HG03045 (cell line): Measurements from ENCODE around the gene TMEM161A.
"Not testable (repeated sequence)": the region's sequence is repeated elsewhere in the genome, so short reads cannot be mapped to it uniquely, and the experiment has no call there.

Experiments used
- ATAC-seq: cut with Tn5 transposase; IDR thresholded peaks from one replicate; pipeline ENCODE4 v1.9.1; 2021; ENCODE audit warnings: mild to moderate bottlenecking, moderate library complexity; ENCODE audit not compliant: unreplicated experiment

Gene TMEM161A

GRCh38 chr19:19138109-19138981, at the start of gene TMEM161A:
TSS of gene TMEM161A (minus strand) at chr19:19138478. CDS start at chr19:19138428, 50 bp downstream.
- ATAC-seq, result peak; percentile 99

- no peak for ATAC-seq
Observed at GRCh38 chr19:19186742-19187141, 48.5 kb upstream of the TMEM161A start.

GRCh38 chr19:19185853-19186740, 47.8 kb upstream of the TMEM161A start:
- no peak for ATAC-seq

GRCh38 chr19:19181488-19181998, 43.3 kb upstream of the TMEM161A start:
- no peak for ATAC-seq

GRCh38 chr19:19179548-19180441, 41.5 kb upstream of the TMEM161A start:
- no peak for ATAC-seq

GRCh38 chr19:19176950-19177349, 38.7 kb upstream of the TMEM161A start:
- ATAC-seq, result no peak

- not testable (repeated sequence) for ATAC-seq
Observed at GRCh38 chr19:19173243-19173642, 35.0 kb upstream of the TMEM161A start.

- no peak for ATAC-seq
Observed at GRCh38 chr19:19171821-19172532, 33.7 kb upstream of the TMEM161A start.

- no peak for ATAC-seq
Observed at GRCh38 chr19:19170873-19171672, 32.8 kb upstream of the TMEM161A start.

GRCh38 chr19:19170053-19170872, 32.0 kb upstream of the TMEM161A start, which contains the start of gene MEF2B:
TSS of gene MEF2B (minus strand) at chr19:19170263. CDS start at chr19:19150735, 19,528 bp downstream.
- peak; percentile 82 for ATAC-seq

- no peak for ATAC-seq
Observed at GRCh38 chr19:19169236-19170052, 31.2 kb upstream of the TMEM161A start.

- no peak for ATAC-seq
Observed at GRCh38 chr19:19167612-19168011, 29.3 kb upstream of the TMEM161A start.

- no peak for ATAC-seq
Observed at GRCh38 chr19:19165396-19165795, 27.1 kb upstream of the TMEM161A start.

- ATAC-seq, result no peak
Observed at GRCh38 chr19:19162495-19162894, 24.2 kb upstream of the TMEM161A start.

- ATAC-seq, result no peak
Observed at GRCh38 chr19:19160461-19161035, 22.3 kb upstream of the TMEM161A start.

GRCh38 chr19:19159534-19159933, 21.3 kb upstream of the TMEM161A start:
- ATAC-seq, result no peak

GRCh38 chr19:19157808-19158207, 19.5 kb upstream of the TMEM161A start:
- ATAC-seq, result no peak
